HG03457 (cell line): ENCODE data around the gene ERAP2.
A peak's percentile ranks its signal among the peaks of the same experiment; 100 is the strongest.
"Not testable (repeated sequence)": the region's sequence is repeated elsewhere in the genome, so short reads cannot be mapped to it uniquely, and the experiment has no call there.

Experiments used
- ATAC-seq: cut with Tn5 transposase; IDR thresholded peaks from one replicate; pipeline ENCODE4 v1.9.1; 2021; ENCODE audit warnings: moderate number of reproducible peaks; ENCODE audit not compliant: unreplicated experiment

Gene ERAP2

DNA sequence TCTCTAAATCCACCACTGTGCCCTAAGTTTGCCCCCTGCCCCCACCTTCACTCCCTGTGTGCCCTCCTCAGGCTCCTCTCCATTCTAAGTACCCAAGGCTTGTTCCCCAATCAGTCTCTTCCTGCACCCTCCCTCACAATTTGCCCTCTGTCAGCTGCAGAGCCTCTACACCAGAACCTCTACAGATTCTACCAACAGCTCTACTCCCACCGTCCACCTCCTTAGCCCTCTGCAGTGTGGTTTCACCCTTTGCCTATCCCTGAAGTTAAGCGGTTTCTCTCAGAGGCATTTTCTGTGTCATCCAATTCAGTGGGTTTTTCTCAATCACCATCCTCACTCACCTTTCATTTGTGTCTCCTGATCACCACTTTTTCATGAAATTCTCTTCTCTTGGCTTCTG lies 13.2 kb upstream of the ERAP2 start:
- no peak for ATAC-seq

DNA sequence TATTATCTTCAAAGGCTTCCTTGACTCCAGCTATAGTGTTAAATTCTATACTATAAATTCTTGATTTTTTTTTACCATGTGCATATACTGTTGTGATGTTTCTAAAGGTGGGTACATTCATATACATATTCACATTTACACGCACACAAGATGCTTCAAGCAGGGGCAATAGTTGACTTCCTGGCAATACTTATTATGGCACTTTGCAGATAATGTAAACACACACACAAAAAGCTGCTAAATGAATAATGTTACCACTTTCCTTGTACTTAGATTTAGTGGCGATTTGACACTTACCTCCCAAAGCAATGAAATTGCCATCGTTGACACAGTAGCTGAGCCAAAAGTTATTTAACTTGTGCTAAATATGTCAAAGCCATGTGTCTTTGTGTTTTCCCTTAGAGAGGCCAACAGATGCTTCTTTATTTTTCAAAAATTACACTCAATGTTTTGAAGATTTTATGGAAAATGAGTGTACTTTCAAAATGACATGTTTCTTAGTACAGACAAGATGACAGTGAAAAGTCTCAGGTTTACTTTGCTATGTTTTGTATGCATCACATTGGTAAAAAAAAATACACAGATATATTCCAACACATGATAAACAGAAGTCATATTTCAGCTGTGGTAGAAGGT lies 12.2 kb upstream of the ERAP2 start:
- ATAC-seq = no peak

DNA sequence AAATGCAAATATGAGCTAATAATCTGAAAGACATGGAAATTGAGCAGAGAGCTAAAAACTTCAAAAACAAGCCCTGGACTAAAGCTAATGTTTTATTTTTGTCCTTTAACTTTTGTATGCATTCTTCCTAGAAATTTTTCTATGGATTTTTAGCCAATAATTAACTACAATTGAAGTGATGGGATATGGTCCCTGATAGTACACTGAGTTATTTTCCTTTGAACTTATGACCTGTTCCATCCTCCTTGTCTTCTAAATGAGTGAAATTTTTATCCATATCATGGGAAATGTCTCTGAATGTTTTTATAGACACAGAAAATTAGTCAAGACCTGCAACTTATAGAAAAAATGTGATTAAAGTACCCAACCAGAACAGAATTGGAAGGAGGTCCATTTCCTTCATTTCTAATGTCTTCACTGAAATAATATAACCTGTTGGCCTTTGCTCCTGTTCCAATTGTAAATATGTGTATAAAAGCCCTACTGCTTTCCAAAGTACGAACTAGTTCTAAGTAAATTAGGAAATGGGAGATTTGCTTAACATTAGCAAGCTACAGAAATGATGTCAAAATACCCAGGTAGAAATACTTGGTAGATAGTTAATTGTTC lies 11.3 kb upstream of the ERAP2 start:
- no peak for ATAC-seq

DNA sequence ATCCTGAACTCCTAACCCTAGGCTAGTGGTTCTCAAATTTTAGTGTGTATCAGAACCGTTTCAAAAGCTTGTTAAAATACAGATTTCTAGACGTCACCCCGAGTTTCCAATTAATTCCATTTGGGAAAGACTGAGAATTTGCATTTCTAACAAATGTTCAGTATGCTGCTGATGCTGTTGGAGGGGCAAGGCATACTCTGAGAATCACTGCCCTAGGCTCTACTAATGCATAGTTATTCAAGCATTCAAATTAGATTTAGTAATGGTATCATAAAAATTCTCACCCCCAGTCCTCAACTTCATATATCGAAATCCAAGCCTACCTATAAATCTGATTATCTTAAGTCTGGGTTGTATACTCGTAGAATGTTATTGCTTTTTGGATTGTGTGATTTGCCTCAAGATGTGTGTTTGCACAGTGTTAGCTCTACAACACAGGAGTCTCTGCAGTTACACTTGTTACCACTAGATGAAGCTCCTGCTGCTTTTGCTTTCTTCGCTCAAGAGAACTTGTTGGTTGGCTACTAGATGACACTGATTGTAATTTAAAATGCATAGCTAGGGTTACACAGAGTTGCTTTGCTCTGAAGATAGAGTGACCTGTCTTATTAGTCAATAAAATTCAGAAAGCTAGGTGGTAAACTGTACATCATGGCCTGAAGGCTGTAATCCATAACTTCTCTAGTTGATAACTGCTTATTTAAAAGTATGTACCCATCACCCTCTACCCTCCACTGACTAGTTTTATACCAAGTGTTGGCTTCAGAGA lies 7.5 kb upstream of the ERAP2 start:
- peak; percentile 64 for ATAC-seq

DNA sequence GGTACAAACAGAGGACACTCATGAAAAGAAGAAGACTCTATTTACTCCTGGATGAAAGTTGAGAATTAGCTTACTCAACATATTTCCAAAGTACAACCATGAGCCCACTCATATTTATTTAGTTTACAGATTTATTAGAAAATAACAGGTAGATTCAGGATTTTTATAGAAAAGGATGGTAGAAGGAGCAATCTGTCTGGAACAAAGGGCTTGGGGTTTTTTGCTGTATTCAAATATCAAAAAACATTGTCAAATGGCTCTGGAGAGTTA lies 7.0 kb upstream of the ERAP2 start:
- no peak for ATAC-seq

DNA sequence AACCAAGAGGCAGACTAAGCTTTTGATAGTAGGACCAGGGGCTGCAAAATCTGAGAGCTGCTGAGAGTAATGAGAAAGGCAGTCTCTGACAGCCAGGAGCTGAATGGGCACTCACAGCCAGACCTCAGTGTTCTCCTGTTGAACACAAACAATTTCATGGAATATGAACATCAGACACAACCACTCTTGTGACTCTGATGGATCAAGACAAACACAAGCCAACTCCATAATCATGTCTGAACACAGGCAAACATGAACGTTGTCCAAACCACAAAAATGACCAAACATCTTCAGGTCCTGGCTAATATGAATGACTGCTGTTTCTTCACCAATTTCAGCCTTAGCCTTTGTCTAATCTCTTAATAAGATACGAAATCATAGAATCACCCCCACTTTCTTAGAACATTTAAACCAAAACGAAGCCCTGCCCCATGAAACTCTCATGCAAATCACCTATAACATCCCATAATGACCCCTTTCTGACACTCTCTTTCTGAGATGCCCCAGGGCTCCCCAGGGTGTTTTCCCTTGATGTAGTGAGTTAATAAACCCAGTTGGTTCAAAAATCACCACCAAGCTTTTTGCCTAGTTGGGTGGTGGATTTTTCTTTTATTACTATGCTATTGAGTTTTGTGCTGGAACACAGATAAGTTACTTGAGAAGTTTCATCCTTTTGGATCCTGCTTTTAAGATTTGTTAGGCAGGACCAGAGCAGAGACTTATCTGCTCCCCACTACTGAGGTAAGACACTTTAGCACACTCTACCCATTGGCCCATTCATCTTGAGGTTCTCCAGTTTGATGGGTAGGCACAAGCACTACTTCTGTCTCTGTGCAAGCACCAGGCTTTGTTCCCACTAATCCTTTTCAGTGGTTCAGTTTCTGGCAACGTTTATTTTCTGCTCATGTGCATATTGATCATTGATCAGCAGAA lies 5.9 kb upstream of the ERAP2 start:
- ATAC-seq = peak; percentile 71

DNA sequence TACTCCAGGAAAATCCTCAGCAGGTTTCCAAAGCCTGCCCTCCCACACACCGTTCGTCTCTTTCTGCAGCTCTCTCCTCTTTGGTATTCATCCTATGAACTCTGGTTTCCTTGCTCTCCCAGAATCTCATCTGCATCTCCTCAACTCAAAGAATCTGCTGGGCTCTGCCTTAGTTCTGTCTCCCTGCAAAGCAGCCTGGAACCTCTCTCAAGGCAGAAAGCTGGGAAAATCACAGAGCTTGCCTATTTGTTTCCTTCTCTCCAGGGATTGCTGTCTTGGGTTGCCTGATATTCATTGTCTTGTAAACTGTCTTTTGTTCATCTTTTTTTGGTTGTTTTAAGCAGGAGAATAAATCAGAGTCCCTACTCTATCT lies 5.3 kb upstream of the ERAP2 start:
- no peak for ATAC-seq

DNA sequence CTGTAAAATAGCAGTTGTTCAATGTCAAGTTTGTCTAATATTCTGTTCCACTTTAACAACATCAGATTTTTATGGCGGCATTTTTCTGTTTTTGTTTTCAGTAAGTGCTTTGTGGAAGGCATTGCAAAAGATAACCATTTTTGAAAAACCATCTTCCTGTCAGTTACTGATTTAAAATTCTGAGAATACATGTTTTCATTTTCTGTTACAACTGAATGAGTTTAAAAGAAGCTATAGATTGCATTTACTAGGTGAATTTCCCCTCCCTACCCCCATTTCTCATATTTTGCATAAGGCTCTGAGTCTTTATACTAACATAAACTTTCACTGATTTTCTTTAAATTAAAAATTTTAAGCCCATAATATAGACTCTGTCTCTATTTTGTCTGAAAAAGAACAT lies 4.6 kb upstream of the ERAP2 start:
- ATAC-seq = no peak

DNA sequence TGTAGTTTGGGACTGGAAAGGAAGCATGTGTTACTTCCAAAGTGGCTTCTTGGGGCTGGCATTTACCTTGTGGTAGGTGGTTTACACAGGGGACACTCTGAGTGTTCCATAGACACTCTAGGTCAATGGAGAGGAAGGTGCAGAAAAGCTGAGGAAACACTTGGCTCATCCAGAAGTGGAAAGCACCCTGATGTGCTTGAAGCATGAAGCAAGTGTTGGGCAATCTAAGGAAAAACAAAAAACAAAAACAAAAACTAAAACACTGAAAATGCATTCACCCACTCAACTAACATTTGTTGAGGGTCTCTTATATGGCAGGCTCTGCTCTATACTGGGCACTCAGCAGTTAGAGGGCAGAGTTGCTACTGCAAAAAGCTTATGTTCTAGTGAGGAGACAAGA lies 2.9 kb upstream of the ERAP2 start:
- ATAC-seq = no peak

DNA sequence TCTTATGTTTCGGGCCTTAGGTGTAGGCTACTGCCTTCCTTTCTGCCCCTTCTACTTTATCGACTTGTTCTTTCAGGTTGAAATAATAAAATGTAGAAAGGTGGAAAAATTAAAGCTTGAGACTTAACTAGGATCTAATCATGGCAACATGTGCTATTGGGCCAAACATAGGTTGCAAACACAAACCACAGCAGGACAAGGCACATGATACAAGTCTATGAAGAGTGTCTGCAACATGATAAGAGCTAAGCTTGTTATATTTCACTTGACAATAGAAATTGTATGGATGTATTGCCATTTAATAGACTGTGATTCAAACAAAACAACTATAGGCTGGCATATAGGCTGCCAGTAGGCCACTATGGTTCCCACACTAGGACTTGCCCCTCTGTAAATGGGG lies 1.7 kb upstream of the ERAP2 start:
- ATAC-seq = no peak

DNA sequence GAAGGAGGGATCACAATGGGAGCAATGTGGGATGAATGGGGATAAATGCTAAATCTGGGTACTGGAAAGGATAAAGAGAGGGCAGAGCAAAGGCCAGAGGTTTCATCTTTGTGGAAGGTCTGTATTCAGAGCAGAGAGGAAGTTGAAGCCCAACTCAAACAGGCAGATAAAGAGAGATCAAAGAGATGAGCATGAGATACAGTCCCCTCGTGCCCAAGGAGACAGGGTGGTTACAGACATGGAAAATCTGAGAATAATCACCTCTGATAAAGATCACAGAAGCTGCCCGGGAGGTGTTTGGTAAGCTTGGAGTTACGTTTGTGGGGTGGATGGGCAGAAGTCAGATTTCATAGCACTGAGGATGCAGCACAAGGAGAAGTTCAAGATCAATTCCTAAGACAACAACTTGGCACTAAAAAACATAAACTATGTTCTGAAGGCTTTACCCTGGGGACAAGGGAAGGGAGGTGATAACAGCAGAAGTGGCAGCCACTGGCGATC lies 459 bp upstream of the ERAP2 start:
- ATAC-seq = no peak

DNA sequence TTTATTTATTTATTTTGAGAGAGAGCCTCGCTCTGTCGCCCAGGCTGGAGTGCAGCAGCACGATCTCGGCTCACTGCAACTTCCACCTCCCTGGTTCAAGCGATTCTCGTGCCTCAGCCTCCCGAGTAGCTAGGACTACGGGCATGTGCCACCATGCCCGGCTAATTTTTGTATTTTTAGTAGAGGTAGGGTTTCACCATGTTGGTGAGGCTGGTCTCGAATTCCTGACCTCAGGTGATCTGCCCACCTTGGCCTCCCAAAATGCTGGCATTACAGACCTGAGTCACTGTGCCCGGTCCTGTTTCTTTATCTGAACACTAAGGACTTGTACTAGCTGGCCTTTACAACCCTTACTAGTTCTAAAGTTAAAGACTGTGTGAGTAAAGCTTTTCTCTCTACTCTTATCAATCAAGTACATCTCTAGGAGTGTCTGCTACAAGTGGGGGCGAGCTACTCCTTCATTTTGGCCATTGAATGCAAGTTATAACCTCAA lies 723 bp downstream of the ERAP2 start:
- not testable (repeated sequence) for ATAC-seq

DNA sequence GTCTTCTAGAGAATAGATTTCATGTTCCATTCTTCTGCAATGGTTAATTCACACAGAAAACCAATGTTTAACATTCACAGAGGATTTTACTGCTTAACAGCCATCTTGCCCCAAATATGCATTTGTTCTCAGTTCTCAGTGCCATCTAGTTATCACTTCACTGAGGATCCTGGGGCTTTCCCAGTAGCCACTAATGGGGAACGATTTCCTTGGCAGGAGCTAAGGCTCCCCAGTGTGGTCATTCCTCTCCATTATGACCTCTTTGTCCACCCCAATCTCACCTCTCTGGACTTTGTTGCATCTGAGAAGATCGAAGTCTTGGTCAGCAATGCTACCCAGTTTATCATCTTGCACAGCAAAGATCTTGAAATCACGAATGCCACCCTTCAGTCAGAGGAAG lies 3.4 kb downstream of the ERAP2 start:
- no peak for ATAC-seq

DNA sequence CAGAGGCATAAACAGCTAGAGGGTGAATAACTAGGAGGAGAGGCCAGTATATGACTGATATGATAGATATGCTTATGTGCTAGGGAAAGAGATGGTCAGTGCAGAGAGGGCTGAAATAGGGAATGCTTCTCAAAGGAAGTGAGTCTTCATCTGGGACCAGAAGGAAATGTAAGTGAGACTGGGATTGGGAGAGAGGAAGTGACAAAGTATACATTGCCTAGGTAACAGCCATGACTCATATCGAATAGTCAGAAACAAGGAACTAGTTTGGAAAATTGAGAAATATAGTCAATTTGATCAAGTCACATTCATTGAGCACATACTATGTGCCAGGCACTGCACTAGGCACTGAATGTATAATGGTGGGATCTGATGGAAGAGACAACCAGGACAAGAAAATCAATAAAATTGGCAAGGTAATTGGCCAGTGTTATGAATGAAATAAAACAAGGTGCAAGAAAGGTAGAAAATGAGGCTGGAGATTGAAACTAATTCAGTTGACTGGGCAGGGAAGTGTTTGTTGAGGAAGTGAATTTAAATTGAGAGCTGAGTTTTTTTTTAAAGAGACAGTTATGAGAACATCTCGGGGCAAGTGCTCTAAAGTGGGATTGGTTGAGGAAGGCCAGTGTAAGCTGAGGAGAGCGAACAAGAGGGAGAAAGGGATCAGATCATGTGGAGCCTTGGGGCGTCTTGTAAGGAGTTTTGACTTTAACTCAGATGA lies 4.3 kb downstream of the ERAP2 start:
- ATAC-seq = no peak

DNA sequence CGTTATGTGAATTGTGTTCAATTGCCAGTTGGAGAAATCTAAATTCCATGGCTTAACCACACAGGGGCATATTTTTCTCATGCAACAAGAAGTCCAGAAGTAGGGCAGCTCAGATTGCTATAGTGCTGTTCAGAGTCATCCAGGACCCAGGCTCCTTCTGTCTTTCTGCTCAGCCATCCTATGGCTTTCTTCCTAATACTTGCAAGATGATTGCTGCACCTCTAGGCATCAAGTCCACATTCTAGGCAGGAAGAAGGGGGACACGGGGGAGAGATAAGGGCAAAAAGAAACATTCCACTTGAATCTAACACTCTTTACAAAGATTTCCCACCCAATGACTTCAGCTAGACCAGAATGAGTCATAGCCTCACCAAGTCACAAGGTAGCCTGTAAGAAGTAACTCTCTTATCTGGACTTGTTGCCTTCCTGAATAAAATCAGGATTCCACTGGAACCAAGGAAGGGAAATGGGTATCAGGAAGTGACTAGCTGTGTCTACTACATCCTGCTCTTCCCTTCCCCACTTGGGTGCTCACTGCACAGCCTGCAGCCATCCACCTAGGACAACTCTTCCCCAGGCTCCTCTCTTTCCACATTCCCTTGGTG lies 5.3 kb downstream of the ERAP2 start:
- no peak for ATAC-seq

DNA sequence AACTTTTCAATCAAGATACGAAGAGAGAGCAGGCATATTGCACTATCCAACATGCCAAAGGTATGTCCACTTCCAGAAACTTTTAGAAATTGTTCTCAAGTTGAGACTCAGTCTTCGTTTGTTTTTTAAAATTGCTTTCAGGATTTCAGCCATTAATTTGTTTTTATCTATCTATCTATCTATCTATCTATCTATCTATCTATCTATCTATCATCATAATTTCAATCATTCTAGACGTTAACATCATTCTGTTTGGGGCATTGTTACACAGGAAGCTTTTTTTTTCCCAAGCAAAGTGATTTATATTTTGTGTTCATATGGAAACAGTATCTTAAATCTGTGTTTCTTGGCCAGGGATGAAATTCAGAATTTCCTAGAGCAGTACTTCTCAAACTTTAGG lies 7.6 kb downstream of the ERAP2 start:
- ATAC-seq = no peak

DNA sequence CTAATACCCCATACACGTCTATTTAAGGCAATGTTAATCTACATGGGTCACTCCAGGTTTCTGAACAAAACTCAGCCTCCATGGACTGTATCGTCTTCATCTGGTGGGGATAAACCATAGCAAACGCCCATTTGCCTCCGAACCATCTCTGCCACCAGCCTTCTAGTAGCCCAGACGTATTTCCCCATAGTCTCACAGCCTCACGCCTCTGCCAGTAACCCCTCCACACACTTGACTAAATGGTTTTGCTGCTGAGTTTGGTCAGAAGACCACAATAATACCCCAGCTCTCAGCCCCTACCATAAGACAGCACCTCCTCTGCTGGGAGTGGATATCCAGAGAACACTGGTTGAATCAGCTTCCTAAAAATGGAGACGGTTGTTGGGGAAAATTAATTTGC lies 8.7 kb downstream of the ERAP2 start:
- ATAC-seq = no peak

DNA sequence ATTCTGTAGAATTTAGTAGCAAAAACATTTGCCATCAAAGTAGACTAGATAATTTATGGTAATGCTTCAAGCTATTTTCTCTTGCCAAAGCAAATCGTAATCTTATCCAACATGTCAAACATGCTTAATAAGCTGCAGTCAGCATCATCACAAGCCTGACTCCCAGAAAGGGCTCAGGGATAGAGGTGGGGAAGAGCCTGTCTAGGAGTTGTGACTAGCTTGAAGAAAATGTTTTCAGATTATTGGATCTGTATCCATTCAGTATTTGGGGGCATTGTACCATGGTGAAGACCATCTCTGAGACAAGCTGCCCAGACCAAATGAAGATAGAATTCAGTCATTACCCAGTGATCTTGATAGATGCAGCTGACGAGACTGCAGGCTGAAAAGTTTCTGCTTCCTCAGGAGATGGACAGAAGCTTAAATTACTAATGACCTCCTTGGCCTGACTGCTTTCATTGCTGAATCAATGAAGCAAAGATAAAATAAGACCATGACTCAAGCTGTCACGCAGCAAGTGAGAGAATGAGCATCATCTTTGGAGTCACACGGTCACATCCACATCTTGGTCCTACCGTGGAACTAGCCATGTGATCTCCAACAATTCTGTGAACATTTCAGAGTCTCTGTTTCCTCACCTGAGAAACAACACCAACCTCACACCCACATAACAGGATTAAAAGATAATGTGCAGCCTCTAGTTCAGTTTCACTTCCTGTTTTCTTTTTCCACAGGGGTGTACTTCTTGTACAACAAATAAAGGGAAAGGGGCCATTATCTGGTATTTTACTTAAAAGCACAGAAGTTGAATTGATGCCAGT lies 9.4 kb downstream of the ERAP2 start:
- ATAC-seq = peak; percentile 80

DNA sequence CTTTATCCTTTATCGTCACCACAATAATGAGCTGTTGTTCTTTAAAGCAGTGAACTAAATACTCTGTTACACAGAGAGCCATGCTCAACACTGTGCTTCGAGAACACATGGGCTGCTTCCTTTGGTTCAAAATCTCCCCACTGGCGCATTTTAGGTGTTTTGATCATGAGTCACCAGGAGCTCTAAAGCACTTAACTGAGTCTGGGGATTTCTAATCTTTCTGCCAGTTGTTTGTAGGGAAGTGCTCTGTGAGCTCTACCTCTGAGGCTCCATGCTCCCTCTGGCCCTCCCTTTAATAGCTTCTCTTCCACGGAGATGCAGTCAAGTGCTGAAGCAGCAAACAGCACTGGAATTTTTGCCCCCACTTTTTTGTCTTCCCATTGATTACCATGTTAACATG lies 17.0 kb downstream of the ERAP2 start:
- no peak for ATAC-seq
